Measurements from ENCODE around the gene DMD.
"Not testable (repeated sequence)": the region's sequence is repeated elsewhere in the genome, so short reads cannot be mapped to it uniquely, and the experiment has no call there.

Gene DMD

GRCh38 chrX:32618154-32618553, 593.2 kb downstream of the DMD start:
- no peak for DNase-seq (ENCODE audit: low read depth, low spot score)

GRCh38 chrX:32614707-32615106, 596.6 kb downstream of the DMD start:
- DNase-seq (ENCODE audit: low read depth, low spot score) = no peak

- DNase-seq (ENCODE audit: low read depth, low spot score) = no peak
Measured at GRCh38 chrX:32599156-32599555, 612.2 kb downstream of the DMD start.

GRCh38 chrX:32598707-32599106, 612.6 kb downstream of the DMD start:
- no peak for DNase-seq (ENCODE audit: low read depth, low spot score)

GRCh38 chrX:32597777-32598176, 613.6 kb downstream of the DMD start:
- DNase-seq (ENCODE audit: low read depth, low spot score) = no peak

GRCh38 chrX:32592786-32593185, 618.6 kb downstream of the DMD start:
- DNase-seq (ENCODE audit: low read depth, low spot score) = no peak

GRCh38 chrX:32591589-32591988, 619.8 kb downstream of the DMD start:
- DNase-seq (ENCODE audit: low read depth, low spot score) = no peak

- no peak for DNase-seq (ENCODE audit: low read depth, low spot score)
Measured at GRCh38 chrX:32582729-32583128, 628.6 kb downstream of the DMD start.

GRCh38 chrX:32576885-32577284, 634.5 kb downstream of the DMD start:
- no peak for DNase-seq (ENCODE audit: low read depth, low spot score)

GRCh38 chrX:32572644-32573043, 638.7 kb downstream of the DMD start:
- DNase-seq (ENCODE audit: low read depth, low spot score) = no peak

- no peak for DNase-seq (ENCODE audit: low read depth, low spot score)
Measured at GRCh38 chrX:32571579-32571978, 639.8 kb downstream of the DMD start.

GRCh38 chrX:32562261-32562660, 649.1 kb downstream of the DMD start:
- DNase-seq (ENCODE audit: low read depth, low spot score) = no peak

GRCh38 chrX:32545101-32545500, 666.2 kb downstream of the DMD start:
- no peak for DNase-seq (ENCODE audit: low read depth, low spot score)

- no peak for DNase-seq (ENCODE audit: low read depth, low spot score)
Measured at GRCh38 chrX:32538554-32538953, 672.8 kb downstream of the DMD start.

- DNase-seq (ENCODE audit: low read depth, low spot score) = no peak
Measured at GRCh38 chrX:32533848-32534247, 677.5 kb downstream of the DMD start.

GRCh38 chrX:32532262-32532661, 679.1 kb downstream of the DMD start:
- DNase-seq (ENCODE audit: low read depth, low spot score) = no peak

GRCh38 chrX:32530802-32531403, 680.4 kb downstream of the DMD start:
- no peak for DNase-seq (ENCODE audit: low read depth, low spot score)

- not testable (repeated sequence) for DNase-seq (ENCODE audit: low read depth, low spot score)
Measured at GRCh38 chrX:32528451-32528850, 682.9 kb downstream of the DMD start.

GRCh38 chrX:32525234-32525633, 686.1 kb downstream of the DMD start:
- no peak for DNase-seq (ENCODE audit: low read depth, low spot score)

- no peak for DNase-seq (ENCODE audit: low read depth, low spot score)
Measured at GRCh38 chrX:32524385-32524784, 687.0 kb downstream of the DMD start.

- DNase-seq (ENCODE audit: low read depth, low spot score) = no peak
Measured at GRCh38 chrX:32520789-32521188, 690.6 kb downstream of the DMD start.

GRCh38 chrX:32514986-32515385, 696.4 kb downstream of the DMD start:
- DNase-seq (ENCODE audit: low read depth, low spot score) = no peak

- DNase-seq (ENCODE audit: low read depth, low spot score) = no peak
Measured at GRCh38 chrX:32501606-32502005, 709.7 kb downstream of the DMD start.

GRCh38 chrX:32496671-32497070, 714.7 kb downstream of the DMD start:
- no peak for DNase-seq (ENCODE audit: low read depth, low spot score)
